CD4-positive, CD25-positive, alpha-beta regulatory T cell (primary cell): ENCODE results near the gene GOLGA5. TPM values are rescaled to one million over a fixed set of nuclear protein-coding genes. Genes with fewer than 3 reads are reported as not detected.

Source experiments
- ATAC-seq, 2 donors: fragments of 150-1000 bp; cut with Tn5 transposase; one replicate each; pipeline ENCODE4 v1.10.0; 2021; ENCODE audit warnings: low read depth in 2 of 2, moderate number of reproducible peaks in 2 of 2, moderate library complexity in 1 of 2
- DNase-seq, 3 donors: peaks; one replicate each; pipeline versions ENCODE4 v3.0.0 to v3.0.0-alpha.2; 2012 to 2022; ENCODE audit warnings: mixed read lengths in 1 of 3
- H3K27ac ChIP-seq: one replicate; pipeline ENCODE4 v1.7.0; 2013; ENCODE audit warnings: mild to moderate bottlenecking, low read length; ENCODE audit not compliant: insufficient read depth, poor library complexity, severe bottlenecking
- H3K27me3 ChIP-seq: one replicate; pipeline ENCODE4 v1.7.0; 2013; ENCODE audit warnings: low read length; ENCODE audit not compliant: control insufficient read depth, insufficient read depth
- H3K36me3 ChIP-seq: one replicate; pipeline ENCODE4 v1.7.0; 2013; ENCODE audit warnings: mild to moderate bottlenecking, low read length, moderate library complexity; ENCODE audit not compliant: control insufficient read depth, insufficient read depth
- H3K4me1 ChIP-seq: 2 replicates; pipeline ENCODE4 v1.7.0; 2013; ENCODE audit warnings: mild to moderate bottlenecking, low read length; ENCODE audit not compliant: insufficient read depth, control insufficient read depth, poor library complexity, severe bottlenecking
- H3K4me3 ChIP-seq: one replicate; pipeline ENCODE4 v1.7.0; 2013; ENCODE audit warnings: low read depth, mild to moderate bottlenecking, low read length, moderate library complexity
- H3K9me3 ChIP-seq, 2 experiments: 1 replicate in 1 of 2; 2 replicates in 1 of 2; pipeline ENCODE4 v1.7.0; 2013; ENCODE audit warnings: low read length in 2 of 2, mild to moderate bottlenecking in 1 of 2, moderate library complexity in 1 of 2; ENCODE audit not compliant: control insufficient read depth in 2 of 2
- H3K27ac Mint-ChIP-seq, 3 donors: one replicate each; pipeline ENCODE4 v1.8.0; 2020 to 2022; ENCODE audit warnings: mild to moderate bottlenecking in 3 of 3, mixed read lengths in 3 of 3, moderate library complexity in 2 of 3
- H3K27me3 Mint-ChIP-seq: one replicate; pipeline ENCODE4 v1.8.0; 2022; ENCODE audit warnings: mild to moderate bottlenecking, mixed read lengths
- H3K36me3 Mint-ChIP-seq: one replicate; pipeline ENCODE4 v1.8.0; 2020; ENCODE audit warnings: mixed read lengths
- H3K4me1 Mint-ChIP-seq, 4 donors: one replicate each; pipeline ENCODE4 v1.8.0; 2020 to 2022; ENCODE audit warnings: mixed read lengths in 4 of 4, mild to moderate bottlenecking in 1 of 4
- H3K4me3 Mint-ChIP-seq, 4 donors: one replicate each; pipeline ENCODE4 v1.8.0; 2020 to 2022; ENCODE audit warnings: mild to moderate bottlenecking in 4 of 4, mixed read lengths in 4 of 4, moderate library complexity in 3 of 4
- H3K9me3 Mint-ChIP-seq, 7 donors: one replicate each; pipeline ENCODE4 v1.8.0; 2020 to 2022; ENCODE audit warnings: mixed read lengths in 7 of 7, mild to moderate bottlenecking in 3 of 7, moderate library complexity in 2 of 7
- polyA plus RNA-seq, 4 donors: library from polyadenylated mRNA; unstranded; fragments of 300-500 nt; fragmentation: Illumina TruSeq; gene quantifications; one replicate each; pipeline ENCODE4 v1.2.3, GENCODE V29; 2021
- total RNA-seq: library from RNA; stranded (reverse); gene quantifications from one replicate; pipeline ENCODE4 v1.2.3, GENCODE V29; 2022

GOLGA5 gene
- total and polyA plus RNA-seq, 5 donors from 2014 or later: 14.8 to 23.7 (median 20.6) TPM

- H3K27me3 ChIP-seq: no peaks in the 10 kb centered on the region
- H3K4me3 Mint-ChIP-seq: peak overlapping the region; percentile 72 to 96 (median 94)
- H3K9me3 ChIP-seq: peaks cover 8 to 14% of the 10 kb centered on the region in 2 experiments
- H3K27ac ChIP-seq: peak overlapping the region; percentile 80
- DNase-seq (no peak), ATAC-seq (no peak)
- peaks cover 16% of the 10 kb centered on the region for H3K36me3 Mint-ChIP-seq
- peaks cover 15% of the 10 kb centered on the region for H3K36me3 ChIP-seq
- H3K4me1 ChIP-seq: peaks cover 16% of the 10 kb centered on the region
- peaks cover 17 to 43% (median 34%) of the 10 kb centered on the region in 4 donors for H3K4me1 Mint-ChIP-seq
- H3K27me3 Mint-ChIP-seq: peaks cover 6% of the 10 kb centered on the region
- H3K27ac Mint-ChIP-seq: peak overlapping the region; percentile 86 to 96 (median 86)
- peaks cover 2 to 15% (median 7%) of the 10 kb centered on the region in 7 donors for H3K9me3 Mint-ChIP-seq
- H3K4me3 ChIP-seq: peak overlapping the region; percentile 89
Observed at GRCh38 chr14:92794547-92794941, 439 bp downstream of the GOLGA5 start.

DNA sequence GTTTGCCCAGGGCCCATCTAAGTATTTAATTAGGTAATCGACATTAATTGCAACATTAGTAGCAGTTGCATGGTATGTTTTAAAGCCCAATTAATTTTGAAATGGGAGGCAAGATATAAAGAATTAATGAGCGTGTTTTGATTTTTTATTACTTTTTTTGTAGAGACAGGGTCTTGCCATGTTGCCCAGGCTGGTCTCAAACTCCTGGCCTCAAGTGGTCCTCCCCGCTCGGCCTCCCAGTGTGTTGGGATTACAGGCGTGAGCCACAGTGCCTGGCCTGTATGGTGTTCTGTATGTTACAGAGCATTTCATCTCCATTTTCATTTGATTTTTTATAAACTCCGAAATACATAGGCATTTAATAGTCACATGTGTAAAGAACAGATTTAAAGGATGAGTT lies 856 bp downstream of the GOLGA5 start:
- H3K4me1 ChIP-seq: peaks cover 20% of the 10 kb centered on the region
- DNase-seq (no peak), ATAC-seq (no peak)
- H3K9me3 Mint-ChIP-seq: peaks cover 0 to 11% (median 5%) of the 10 kb centered on the region in 7 donors
- H3K27ac Mint-ChIP-seq: peak overlapping the region; percentile 86 to 96 (median 86)
- H3K4me3 ChIP-seq: peak overlapping the region; percentile 89
- H3K36me3 Mint-ChIP-seq: peaks cover 20% of the 10 kb centered on the region
- peak overlapping the region; percentile 72 to 96 (median 94) for H3K4me3 Mint-ChIP-seq
- H3K27me3 ChIP-seq: no peaks in the 10 kb centered on the region
- H3K27me3 Mint-ChIP-seq: peaks cover 6% of the 10 kb centered on the region
- peaks cover 15% of the 10 kb centered on the region for H3K36me3 ChIP-seq
- H3K4me1 Mint-ChIP-seq: peaks cover 20 to 47% (median 38%) of the 10 kb centered on the region in 4 donors
- peak overlapping the region; percentile 80 for H3K27ac ChIP-seq
- peaks cover 4 to 10% of the 10 kb centered on the region in 2 experiments for H3K9me3 ChIP-seq

- H3K4me3 ChIP-seq: no peak overlapping the region
- H3K4me1 ChIP-seq: peaks cover 50% of the 10 kb centered on the region
- Mint-ChIP-seq H3K27me3 (no peaks in the 10 kb centered on the region), H3K36me3 (peaks cover 43% of the 10 kb centered on the region), H3K9me3 (peaks cover 0 to 3% (median 0%) of the 10 kb centered on the region in 7 donors), H3K4me3 (peak overlapping the region in 1 of 4 donors; percentile 48), H3K27ac (no peak overlapping the region), H3K4me1 (peaks cover 39 to 74% (median 63%) of the 10 kb centered on the region in 4 donors)
- ATAC-seq (no peak), DNase-seq (no peak)
- peaks cover 18% of the 10 kb centered on the region for H3K36me3 ChIP-seq
- H3K27me3 ChIP-seq: no peaks in the 10 kb centered on the region
- H3K9me3 ChIP-seq: no peaks in the 10 kb centered on the region
- no peak overlapping the region for H3K27ac ChIP-seq
Observed at GRCh38 chr14:92797935-92798653, 4.0 kb downstream of the GOLGA5 start.

DNA sequence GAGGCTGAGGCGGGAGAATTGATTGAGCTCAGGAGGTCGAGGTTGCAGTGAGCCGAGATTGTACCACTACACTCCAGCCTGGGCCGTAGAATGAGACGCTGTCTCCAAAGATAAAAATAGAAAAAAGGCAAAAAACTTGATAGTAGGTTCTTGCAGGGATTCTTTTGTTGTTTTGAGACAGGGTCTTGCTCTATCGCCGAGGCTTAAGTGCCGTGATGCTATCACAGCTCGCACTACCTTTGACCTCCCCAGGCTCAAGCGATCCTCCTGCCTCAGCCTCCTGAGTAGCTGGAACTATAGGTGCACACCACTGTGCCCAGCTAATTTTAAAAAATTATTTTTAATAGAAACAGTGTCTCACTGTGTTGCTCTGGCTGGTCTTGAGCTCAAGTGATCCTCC lies 4.7 kb downstream of the GOLGA5 start:
- H3K4me1 ChIP-seq: peaks cover 51% of the 10 kb centered on the region
- H3K4me3 Mint-ChIP-seq: peak overlapping the region in 1 of 4 donors; percentile 48
- peaks cover 24% of the 10 kb centered on the region for H3K36me3 ChIP-seq

DNA sequence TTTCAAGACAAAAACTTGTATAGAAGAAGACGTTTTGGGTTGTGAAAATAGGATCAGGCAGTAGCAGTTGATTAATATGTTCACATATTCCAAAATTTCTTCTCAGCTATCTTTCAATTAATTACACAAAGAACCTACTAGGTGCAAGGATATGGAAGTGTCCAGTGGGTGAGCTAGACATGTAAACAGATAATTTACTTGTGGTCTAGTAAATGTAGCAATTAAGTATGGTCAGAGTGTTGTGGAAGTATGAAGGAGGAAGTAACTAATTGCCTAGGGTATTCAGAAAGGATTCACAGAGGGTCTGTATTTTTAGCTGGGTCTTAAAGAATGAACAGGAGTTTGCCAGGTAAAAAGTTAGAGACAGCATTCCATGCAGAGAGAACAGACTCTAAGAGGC lies 5.9 kb downstream of the GOLGA5 start:
- Histone ChIP-seq H3K4me1 (peaks cover 46% of the 10 kb centered on the region), H3K27ac (no peak overlapping the region), H3K27me3 (no peaks in the 10 kb centered on the region), H3K9me3 (no peaks in the 10 kb centered on the region), H3K4me3 (peak overlapping the region; percentile 29), H3K36me3 (peaks cover 27% of the 10 kb centered on the region)
- no peaks in the 10 kb centered on the region for H3K9me3 Mint-ChIP-seq
- H3K36me3 Mint-ChIP-seq: peaks cover 55% of the 10 kb centered on the region
- H3K27ac Mint-ChIP-seq: peak overlapping the region in 2 of 3 donors; percentile 72 to 87
- no peaks in the 10 kb centered on the region for H3K27me3 Mint-ChIP-seq
- peak overlapping the region; percentile 59 to 83 (median 78) for H3K4me3 Mint-ChIP-seq
- ATAC-seq (no peak), DNase-seq (no peak)
- peaks cover 37 to 77% (median 67%) of the 10 kb centered on the region in 4 donors for H3K4me1 Mint-ChIP-seq

More for the DNA sequence above, 4.7 kb downstream of the GOLGA5 start:
- Mint-ChIP-seq H3K27me3 (no peaks in the 10 kb centered on the region), H3K4me1 (peaks cover 37 to 74% (median 64%) of the 10 kb centered on the region in 4 donors), H3K36me3 (peaks cover 50% of the 10 kb centered on the region), H3K27ac (peak overlapping the region in 1 of 3 donors; percentile 20), H3K9me3 (peaks cover 0 to under 1% (median 0%) of the 10 kb centered on the region in 7 donors)
- Histone ChIP-seq H3K27ac (no peak overlapping the region), H3K27me3 (no peaks in the 10 kb centered on the region), H3K4me3 (no peak overlapping the region), H3K9me3 (no peaks in the 10 kb centered on the region)
- ATAC-seq (no peak), DNase-seq (no peak)

GRCh38 chr14:92800525-92800924 lies 6.4 kb downstream of the GOLGA5 start:
- H3K27ac ChIP-seq: no peak overlapping the region
- no peak for ATAC-seq
- H3K4me1 Mint-ChIP-seq: peaks cover 38 to 77% (median 67%) of the 10 kb centered on the region in 4 donors
- H3K9me3 Mint-ChIP-seq: no peaks in the 10 kb centered on the region
- peak overlapping the region; percentile 63 to 83 (median 72) for H3K4me3 Mint-ChIP-seq
- no peak for DNase-seq
- H3K4me3 ChIP-seq: peak overlapping the region; percentile 29
- H3K4me1 ChIP-seq: peaks cover 41% of the 10 kb centered on the region
- H3K9me3 ChIP-seq: no peaks in the 10 kb centered on the region
- H3K27me3 Mint-ChIP-seq: no peaks in the 10 kb centered on the region
- H3K27ac Mint-ChIP-seq: peak overlapping the region; percentile 7 to 60 (median 46)
- H3K36me3 ChIP-seq: peaks cover 27% of the 10 kb centered on the region
- no peaks in the 10 kb centered on the region for H3K27me3 ChIP-seq
- peaks cover 57% of the 10 kb centered on the region for H3K36me3 Mint-ChIP-seq

DNA sequence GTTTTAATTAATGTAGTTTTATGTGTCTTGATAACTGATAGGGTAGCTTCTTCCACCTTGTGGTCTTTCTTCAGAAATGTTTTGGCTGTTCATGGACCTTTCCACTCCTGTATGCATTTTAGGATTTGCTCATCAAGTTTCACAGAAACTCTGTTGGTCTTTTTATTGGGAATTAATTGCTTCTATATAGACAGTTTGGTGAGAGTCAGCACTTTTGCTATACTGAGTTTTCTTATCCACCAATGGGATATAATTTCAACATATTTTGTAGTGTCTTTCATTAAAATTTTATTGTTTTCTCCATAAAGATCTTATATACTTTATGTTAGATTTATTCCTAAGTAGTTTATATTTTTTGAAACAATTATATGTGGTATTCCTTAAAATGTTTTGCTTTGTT lies 7.8 kb downstream of the GOLGA5 start:
- Mint-ChIP-seq H3K27ac (peak overlapping the region in 2 of 3 donors; percentile 43 to 60), H3K4me1 (peaks cover 38 to 71% (median 64%) of the 10 kb centered on the region in 4 donors), H3K36me3 (peaks cover 61% of the 10 kb centered on the region), H3K9me3 (no peaks in the 10 kb centered on the region), H3K27me3 (no peaks in the 10 kb centered on the region), H3K4me3 (peak overlapping the region in 3 of 4 donors; percentile 77 to 83 (median 78))
- no peak overlapping the region for H3K27ac ChIP-seq
- no peaks in the 10 kb centered on the region for H3K9me3 ChIP-seq
- ATAC-seq: no peak
- H3K4me3 ChIP-seq: peak overlapping the region; percentile 29
- H3K27me3 ChIP-seq: no peaks in the 10 kb centered on the region
- peaks cover 37% of the 10 kb centered on the region for H3K4me1 ChIP-seq
- no peak for DNase-seq
- peaks cover 32% of the 10 kb centered on the region for H3K36me3 ChIP-seq
